ENCODE data around the gene TMEM258. TPM values are rescaled to one million over a fixed set of nuclear protein-coding genes. Genes with fewer than 3 reads are reported as not detected.

TMEM258 gene
- total and polyA plus RNA-seq, 9 of the 15 experiments (the other 6 are each of a cell fraction or from before 2014, with no cell fraction given) = 97.2 to 856 (median 231) TPM

DNA sequence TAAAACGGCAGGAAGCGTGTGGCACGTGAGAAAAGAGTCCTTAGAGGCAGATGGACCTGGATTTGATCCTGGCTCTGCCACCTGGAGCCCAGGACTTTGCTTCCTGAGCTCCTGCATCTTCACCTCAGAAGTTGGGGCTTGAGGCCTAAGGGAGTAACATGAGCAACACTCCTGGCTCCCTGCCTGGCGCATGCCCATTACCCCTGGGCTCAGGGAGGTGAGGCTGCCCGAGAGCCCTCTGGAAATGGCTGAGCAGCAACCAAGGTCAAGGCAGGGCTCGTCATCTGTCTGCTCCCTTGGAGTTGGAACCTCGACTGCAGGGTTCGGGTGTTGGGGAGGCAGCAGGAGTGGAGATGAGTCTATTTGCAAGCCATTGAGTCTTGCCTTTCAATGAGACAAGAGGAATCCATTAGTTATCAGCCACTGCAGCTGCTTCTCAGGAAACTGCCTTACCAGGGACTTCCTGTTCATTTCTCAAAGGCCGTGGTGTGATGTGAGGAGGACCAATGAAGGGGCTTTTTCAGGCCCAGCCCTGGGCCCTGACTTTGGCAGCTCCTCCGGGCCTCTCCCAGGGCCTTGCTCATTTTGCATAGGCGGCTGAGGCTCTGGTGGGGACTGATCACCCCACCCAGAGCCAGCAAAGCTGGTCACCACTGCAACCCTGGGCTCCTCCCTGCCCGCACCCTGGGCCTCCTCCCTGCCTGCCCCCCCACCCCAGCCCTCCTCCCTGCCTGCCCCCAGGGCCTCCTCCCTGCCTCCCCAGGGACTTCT, 42.1 kb upstream of the TMEM258 start (continued):
- peak in 1 of 2 experiments; percentile 14; a peak in 1 of 4 replicates for TF ChIP-seq RCOR1 (IDR thresholded peaks at IDR 0.05; ENCODE audit: borderline replicate concordance in 1 of 2, low read depth in 2 of 2, low read length in 2 of 2)
- no peak for TF ChIP-seq ZFP30 (CRISPR knock-in tag; IDR thresholded peaks at IDR 0.05; ENCODE audit: borderline replicate concordance)
- TF ChIP-seq BRCA1 (IDR thresholded peaks at IDR 0.05) = no peak
- TF ChIP-seq BRCA1 (CRISPR knock-in tag; IDR thresholded peaks at IDR 0.05) = no peak
- TF ChIP-seq TBP (optimal IDR thresholded peaks at IDR 0.05; ENCODE audit: low read depth, low read length) = peak; percentile 87
- no peak for TF ChIP-seq ZBTB8A (IDR thresholded peaks at IDR 0.05; ENCODE audit: partially characterized antibody)
- no peak; the same call in 1 of the 2 replicates for TF ChIP-seq RAD51 (IDR thresholded peaks at IDR 0.05; ENCODE audit: borderline replicate concordance, low read depth)
- TF ChIP-seq, protein P1, sequence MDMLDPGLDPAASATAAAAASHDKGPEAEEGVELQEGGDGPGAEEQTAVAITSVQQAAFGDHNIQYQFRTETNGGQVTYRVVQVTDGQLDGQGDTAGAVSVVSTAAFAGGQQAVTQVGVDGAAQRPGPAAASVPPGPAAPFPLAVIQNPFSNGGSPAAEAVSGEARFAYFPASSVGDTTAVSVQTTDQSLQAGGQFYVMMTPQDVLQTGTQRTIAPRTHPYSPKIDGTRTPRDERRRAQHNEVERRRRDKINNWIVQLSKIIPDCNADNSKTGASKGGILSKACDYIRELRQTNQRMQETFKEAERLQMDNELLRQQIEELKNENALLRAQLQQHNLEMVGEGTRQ (CRISPR knock-in tag; IDR thresholded peaks at IDR 0.05) = no peak
- peak; percentile 70 for TF ChIP-seq PML (IDR thresholded peaks at IDR 0.05; ENCODE audit: low read length)
- TF ChIP-seq SMAD3 (CRISPR knock-in tag; conservative IDR thresholded peaks at IDR 0.05) = no peak
- peak; percentile 88 for TF ChIP-seq ZKSCAN8 (CRISPR knock-in tag; IDR thresholded peaks at IDR 0.05)
- peak in 1 of 2 experiments; percentile 46; a peak in 1 of 4 replicates for TF ChIP-seq CSDE1 (IDR thresholded peaks at IDR 0.05)
- no peak for TF ChIP-seq ZNF143 (CRISPR knock-in tag; IDR thresholded peaks at IDR 0.05)
- peak; percentile 79 for TF ChIP-seq RBFOX2 (IDR thresholded peaks at IDR 0.05; ENCODE audit: low read depth, low read length)
- TF ChIP-seq, protein P2, sequence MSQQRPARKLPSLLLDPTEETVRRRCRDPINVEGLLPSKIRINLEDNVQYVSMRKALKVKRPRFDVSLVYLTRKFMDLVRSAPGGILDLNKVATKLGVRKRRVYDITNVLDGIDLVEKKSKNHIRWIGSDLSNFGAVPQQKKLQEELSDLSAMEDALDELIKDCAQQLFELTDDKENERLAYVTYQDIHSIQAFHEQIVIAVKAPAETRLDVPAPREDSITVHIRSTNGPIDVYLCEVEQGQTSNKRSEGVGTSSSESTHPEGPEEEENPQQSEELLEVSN (IDR thresholded peaks at IDR 0.05; ENCODE audit: borderline replicate concordance in 1 of 2, extremely low read depth in 1 of 2, insufficient read depth in 1 of 2, insufficient read length in 1 of 2, low read depth in 1 of 2, low read length in 1 of 2, poor library complexity in 1 of 2, severe bottlenecking in 1 of 2) = peak; percentile 9 to 29
- TF ChIP-seq NR2C2 (CRISPR knock-in tag; IDR thresholded peaks at IDR 0.05) = no peak
- TF ChIP-seq NR2C2 (tag; IDR thresholded peaks at IDR 0.05) = peak; percentile 73; the same call in 1 of the 2 replicates
- TF ChIP-seq ZKSCAN1 (IDR thresholded peaks at IDR 0.05; ENCODE audit: low read depth, low read length) = peak; percentile 37; the same call in 1 of the 2 replicates
- TF ChIP-seq ZNF668 (CRISPR knock-in tag; IDR thresholded peaks at IDR 0.05) = peak; percentile 71; the same call in 1 of the 2 replicates
- TF ChIP-seq PRPF4 (IDR thresholded peaks at IDR 0.05; ENCODE audit: insufficient read depth, low read depth, low read length, poor library complexity, severe bottlenecking) = no peak
- peak; percentile 95 for TF ChIP-seq HDAC8 (tag; IDR thresholded peaks at IDR 0.05)
- TF ChIP-seq, protein P3, sequence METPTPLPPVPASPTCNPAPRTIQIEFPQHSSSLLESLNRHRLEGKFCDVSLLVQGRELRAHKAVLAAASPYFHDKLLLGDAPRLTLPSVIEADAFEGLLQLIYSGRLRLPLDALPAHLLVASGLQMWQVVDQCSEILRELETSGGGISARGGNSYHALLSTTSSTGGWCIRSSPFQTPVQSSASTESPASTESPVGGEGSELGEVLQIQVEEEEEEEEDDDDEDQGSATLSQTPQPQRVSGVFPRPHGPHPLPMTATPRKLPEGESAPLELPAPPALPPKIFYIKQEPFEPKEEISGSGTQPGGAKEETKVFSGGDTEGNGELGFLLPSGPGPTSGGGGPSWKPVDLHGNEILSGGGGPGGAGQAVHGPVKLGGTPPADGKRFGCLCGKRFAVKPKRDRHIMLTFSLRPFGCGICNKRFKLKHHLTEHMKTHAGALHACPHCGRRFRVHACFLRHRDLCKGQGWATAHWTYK (CRISPR knock-in tag; IDR thresholded peaks at IDR 0.05) = peak; percentile 86
- no peak for TF ChIP-seq ZNF174 (CRISPR knock-in tag; IDR thresholded peaks at IDR 0.05)
- TF ChIP-seq YY1 (IDR thresholded peaks at IDR 0.05; ENCODE audit: borderline replicate concordance in 1 of 3, control insufficient read depth in 1 of 3, extremely low read depth in 1 of 3, insufficient read depth in 3 of 3, insufficient read length in 1 of 3, insufficient replicate concordance in 2 of 3, low read depth in 1 of 3, low read length in 2 of 3) = peak in 2 of 3 experiments; percentile 54 to 82

Data from K562 (cell line).